GM21390 (cell line): Measurements from ENCODE around the gene FOXG1.

Experiments used
- ATAC-seq: cut with Tn5 transposase; IDR thresholded peaks from one replicate; pipeline ENCODE4 v1.9.1; 2021; ENCODE audit not compliant: unreplicated experiment

Gene FOXG1

GRCh38 chr14:28761438-28762291, 4.9 kb upstream of the FOXG1 start:
- ATAC-seq: no peak

GRCh38 chr14:28762303-28762954, 4.2 kb upstream of the FOXG1 start:
- no peak for ATAC-seq

GRCh38 chr14:28762955-28763326, 3.6 kb upstream of the FOXG1 start:
- ATAC-seq: no peak

GRCh38 chr14:28763751-28764256, 2.8 kb upstream of the FOXG1 start:
- ATAC-seq: no peak

- ATAC-seq: no peak
These were observed 2.1 kb upstream of the FOXG1 start for GRCh38 chr14:28764257-28765160.

- no peak for ATAC-seq
These were observed 1.3 kb upstream of the FOXG1 start for GRCh38 chr14:28765169-28765830.

- no peak for ATAC-seq
These were observed 637 bp upstream of the FOXG1 start for GRCh38 chr14:28765831-28766468.

- no peak for ATAC-seq
These were observed 654 bp downstream of the FOXG1 start for GRCh38 chr14:28767030-28767852.

- no peak for ATAC-seq
These were observed 1.5 kb downstream of the FOXG1 start for GRCh38 chr14:28767853-28768741.

GRCh38 chr14:28769276-28769880, 2.8 kb downstream of the FOXG1 start:
- ATAC-seq: no peak

GRCh38 chr14:28770061-28770460, 3.5 kb downstream of the FOXG1 start:
- ATAC-seq: no peak

GRCh38 chr14:28770630-28771029, 4.0 kb downstream of the FOXG1 start:
- ATAC-seq: no peak

GRCh38 chr14:28771168-28771567, 4.6 kb downstream of the FOXG1 start:
- ATAC-seq: no peak

GRCh38 chr14:28772613-28773012, 6.0 kb downstream of the FOXG1 start:
- no peak for ATAC-seq

- ATAC-seq: no peak
These were observed 6.6 kb downstream of the FOXG1 start for GRCh38 chr14:28773176-28773575.

GRCh38 chr14:28773861-28774691, 7.5 kb downstream of the FOXG1 start:
- no peak for ATAC-seq
